Measurements from ENCODE around the gene DCC. TPM values are rescaled to one million over a fixed set of nuclear protein-coding genes. Genes with fewer than 3 reads are reported as not detected.

DCC gene
- total and polyA plus RNA-seq, 2 donors from 2014 or later: 3.9 TPM; not detected in 1

DNA sequence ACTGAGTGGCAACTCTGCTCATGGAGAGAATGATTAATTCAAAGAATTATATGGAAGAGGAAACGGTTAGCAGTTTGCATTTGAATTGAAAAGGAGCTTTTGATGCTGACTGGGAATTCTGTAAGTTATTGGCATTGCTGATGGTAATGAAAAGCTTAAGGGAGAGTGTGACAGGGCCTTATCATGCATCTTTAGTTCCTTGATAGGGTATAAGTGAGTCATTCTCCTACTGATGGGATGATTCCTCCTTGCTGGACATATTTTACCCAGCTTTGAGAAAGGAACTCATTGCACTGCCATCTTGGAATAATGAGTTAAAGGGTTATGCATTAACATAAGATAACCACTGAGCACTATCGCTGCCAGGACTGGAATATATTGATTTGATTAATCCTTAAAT, 740.7 kb downstream of the DCC start:
- no peaks in the 10 kb centered on the region for H3K9me3 ChIP-seq (ENCODE audit: control insufficient read depth in 2 of 3, insufficient read depth in 1 of 3, low read length in 3 of 3)
- FAIRE-seq: no peak
- intact Hi-C loops (cut with DNase I): no loop called here
- H3K9ac ChIP-seq (ENCODE audit: low read length in 3 of 3): no peak overlapping the region
- no peaks in the 10 kb centered on the region for H3K36me3 ChIP-seq (ENCODE audit: control insufficient read depth in 2 of 3, insufficient read depth in 3 of 3, low read length in 3 of 3)
- no peak overlapping the region for H3K27ac ChIP-seq (ENCODE audit: low read depth in 2 of 2, low read length in 2 of 2)
- H3K4me1 ChIP-seq (ENCODE audit: control insufficient read depth in 2 of 3, insufficient read depth in 2 of 3, low read depth in 1 of 3, low read length in 3 of 3): no peaks in the 10 kb centered on the region
- H3K4me3 ChIP-seq (ENCODE audit: low read length in 3 of 3): no peak overlapping the region
- TF ChIP-seq, protein P1, sequence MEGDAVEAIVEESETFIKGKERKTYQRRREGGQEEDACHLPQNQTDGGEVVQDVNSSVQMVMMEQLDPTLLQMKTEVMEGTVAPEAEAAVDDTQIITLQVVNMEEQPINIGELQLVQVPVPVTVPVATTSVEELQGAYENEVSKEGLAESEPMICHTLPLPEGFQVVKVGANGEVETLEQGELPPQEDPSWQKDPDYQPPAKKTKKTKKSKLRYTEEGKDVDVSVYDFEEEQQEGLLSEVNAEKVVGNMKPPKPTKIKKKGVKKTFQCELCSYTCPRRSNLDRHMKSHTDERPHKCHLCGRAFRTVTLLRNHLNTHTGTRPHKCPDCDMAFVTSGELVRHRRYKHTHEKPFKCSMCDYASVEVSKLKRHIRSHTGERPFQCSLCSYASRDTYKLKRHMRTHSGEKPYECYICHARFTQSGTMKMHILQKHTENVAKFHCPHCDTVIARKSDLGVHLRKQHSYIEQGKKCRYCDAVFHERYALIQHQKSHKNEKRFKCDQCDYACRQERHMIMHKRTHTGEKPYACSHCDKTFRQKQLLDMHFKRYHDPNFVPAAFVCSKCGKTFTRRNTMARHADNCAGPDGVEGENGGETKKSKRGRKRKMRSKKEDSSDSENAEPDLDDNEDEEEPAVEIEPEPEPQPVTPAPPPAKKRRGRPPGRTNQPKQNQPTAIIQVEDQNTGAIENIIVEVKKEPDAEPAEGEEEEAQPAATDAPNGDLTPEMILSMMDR (IDR thresholded peaks at IDR 0.05; ENCODE audit: borderline replicate concordance, extremely low read depth, insufficient read depth): no peak
- no peaks in the 10 kb centered on the region for H3K27me3 ChIP-seq (ENCODE audit: control insufficient read depth, insufficient read depth, low read length)
- DNase-seq: no peak

DNA sequence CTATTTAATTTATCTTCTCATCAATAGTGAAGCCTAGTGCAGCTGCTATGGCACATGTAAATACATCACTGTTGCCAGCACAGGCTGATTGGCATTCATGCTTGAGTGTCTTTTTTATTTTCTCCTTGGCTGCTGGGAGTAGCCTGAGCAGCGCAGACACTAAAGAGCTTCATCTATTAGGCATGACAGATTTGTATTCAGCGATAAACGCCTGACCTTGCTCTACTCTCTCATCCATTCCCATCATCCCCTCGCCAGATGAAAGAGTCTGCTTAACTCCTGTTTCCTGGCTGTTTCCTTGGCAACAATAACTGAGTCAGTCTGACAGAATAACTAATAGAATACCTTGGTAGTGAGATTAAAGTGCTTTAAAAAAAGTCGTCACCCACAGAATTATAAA, 753.6 kb downstream of the DCC start:
- peak in 3 of 5 donors; percentile 15 to 53 (median 48) for DNase-seq

DNA sequence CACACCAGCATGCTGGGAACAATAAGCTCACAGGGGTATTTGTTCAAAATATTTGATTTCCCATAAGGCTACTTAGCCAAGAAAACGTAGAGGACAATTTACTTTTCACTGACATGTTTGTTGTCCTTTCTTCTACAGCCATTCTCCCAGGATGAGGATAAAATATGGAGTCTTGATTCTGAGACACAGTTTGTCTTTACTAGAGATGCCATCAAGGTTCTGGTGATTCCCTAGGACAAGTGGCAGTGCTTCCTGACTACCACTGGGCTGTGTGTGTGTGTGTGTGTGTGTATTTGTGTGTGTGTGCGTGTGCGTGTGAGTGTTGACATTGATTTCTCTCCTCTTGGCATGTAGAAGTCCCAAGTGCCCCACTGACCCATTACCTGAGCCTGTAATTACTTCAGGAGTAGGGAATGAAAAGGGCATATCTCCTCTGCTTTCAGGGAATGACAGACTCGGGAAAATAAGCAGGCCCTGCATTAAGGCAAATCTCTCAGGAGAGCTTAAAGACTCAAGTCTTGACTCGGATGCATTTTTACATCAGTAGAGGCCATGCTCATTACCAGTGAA, 761.6 kb downstream of the DCC start:
- DNase-seq (no peak), FAIRE-seq (no peak)
- intact Hi-C loops (cut with DNase I): no loop called here
- Histone ChIP-seq H3K36me3 (ENCODE audit: control insufficient read depth in 2 of 3, insufficient read depth in 3 of 3, low read length in 3 of 3) (no peaks in the 10 kb centered on the region), H3K27me3 (ENCODE audit: control insufficient read depth, insufficient read depth, low read length) (no peaks in the 10 kb centered on the region), H3K4me3 (ENCODE audit: low read length in 3 of 3) (no peak overlapping the region), H3K27ac (ENCODE audit: low read depth in 2 of 2, low read length in 2 of 2) (no peak overlapping the region), H3K9me3 (ENCODE audit: control insufficient read depth in 2 of 3, insufficient read depth in 1 of 3, low read length in 3 of 3) (no peaks in the 10 kb centered on the region), H3K4me1 (ENCODE audit: control insufficient read depth in 2 of 3, insufficient read depth in 2 of 3, low read depth in 1 of 3, low read length in 3 of 3) (no peaks in the 10 kb centered on the region), H3K9ac (ENCODE audit: low read length in 3 of 3) (no peak overlapping the region)
- TF ChIP-seq, protein P1 (IDR thresholded peaks at IDR 0.05; ENCODE audit: borderline replicate concordance, extremely low read depth, insufficient read depth): no peak

More for the DNA sequence above, 753.6 kb downstream of the DCC start:
- no peaks in the 10 kb centered on the region for H3K9me3 ChIP-seq (ENCODE audit: control insufficient read depth in 2 of 3, insufficient read depth in 1 of 3, low read length in 3 of 3)
- no peaks in the 10 kb centered on the region for H3K27me3 ChIP-seq (ENCODE audit: control insufficient read depth, insufficient read depth, low read length)
- no peak overlapping the region for H3K27ac ChIP-seq (ENCODE audit: low read depth in 2 of 2, low read length in 2 of 2)
- TF ChIP-seq, protein P1 (IDR thresholded peaks at IDR 0.05; ENCODE audit: borderline replicate concordance, extremely low read depth, insufficient read depth): no peak
- H3K36me3 ChIP-seq (ENCODE audit: control insufficient read depth in 2 of 3, insufficient read depth in 3 of 3, low read length in 3 of 3): no peaks in the 10 kb centered on the region
- intact Hi-C loops (cut with DNase I): no loop called here
- H3K4me3 ChIP-seq (ENCODE audit: low read length in 3 of 3): no peak overlapping the region
- no peaks in the 10 kb centered on the region for H3K4me1 ChIP-seq (ENCODE audit: control insufficient read depth in 2 of 3, insufficient read depth in 2 of 3, low read depth in 1 of 3, low read length in 3 of 3)
- no peak overlapping the region for H3K9ac ChIP-seq (ENCODE audit: low read length in 3 of 3)
- FAIRE-seq: no peak

DNA sequence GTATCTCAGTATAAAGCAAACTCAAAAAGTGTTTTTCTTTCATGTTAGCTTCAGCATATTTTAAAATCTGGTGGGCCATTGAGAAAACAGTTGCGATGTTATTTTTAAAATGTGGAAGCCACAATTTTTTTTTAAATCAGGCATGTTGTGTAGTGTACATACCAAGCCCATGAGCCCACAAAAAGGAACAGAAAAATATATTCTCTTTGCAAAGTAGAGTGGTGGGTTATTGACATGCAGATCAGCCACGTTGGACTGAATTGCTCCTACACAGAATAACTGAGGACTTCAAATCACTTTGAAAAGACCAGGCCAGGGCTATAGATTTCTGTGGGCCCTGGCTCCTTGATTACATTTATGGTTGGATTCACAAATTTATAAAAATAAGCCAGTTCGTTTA, 774.4 kb downstream of the DCC start:
- Histone ChIP-seq H3K27ac (ENCODE audit: low read depth in 2 of 2, low read length in 2 of 2) (no peak overlapping the region), H3K36me3 (ENCODE audit: control insufficient read depth in 2 of 3, insufficient read depth in 3 of 3, low read length in 3 of 3) (no peaks in the 10 kb centered on the region), H3K27me3 (ENCODE audit: control insufficient read depth, insufficient read depth, low read length) (no peaks in the 10 kb centered on the region), H3K4me1 (ENCODE audit: control insufficient read depth in 2 of 3, insufficient read depth in 2 of 3, low read depth in 1 of 3, low read length in 3 of 3) (no peaks in the 10 kb centered on the region), H3K4me3 (ENCODE audit: low read length in 3 of 3) (no peak overlapping the region), H3K9ac (ENCODE audit: low read length in 3 of 3) (no peak overlapping the region), H3K9me3 (ENCODE audit: control insufficient read depth in 2 of 3, insufficient read depth in 1 of 3, low read length in 3 of 3) (peaks cover 0 to 2% (median 0%) of the 10 kb centered on the region in 3 donors)
- intact Hi-C loops (cut with DNase I): no loop called here
- FAIRE-seq (no peak), DNase-seq (no peak)
- TF ChIP-seq, protein P1 (IDR thresholded peaks at IDR 0.05; ENCODE audit: borderline replicate concordance, extremely low read depth, insufficient read depth): no peak

Data from kidney (tissue), 14 donors.